HEK293T (cell line): ENCODE results near the gene KCTD14.

Experiments used
- ARNT ChIP-seq: fragments of 450-650 bp; IDR thresholded peaks from 2 replicates; pipeline ENCODE4 v1.6.1; 2017; ENCODE audit warnings: mild to moderate bottlenecking
- BHLHE40 ChIP-seq: fragments of 450-650 bp; IDR thresholded peaks from 2 replicates; pipeline ENCODE4 v1.6.1; 2016; ENCODE audit warnings: mild to moderate bottlenecking, moderate library complexity, borderline replicate concordance
- FOXA1 ChIP-seq: fragments of 450-650 bp; IDR thresholded peaks from 2 replicates; pipeline ENCODE4 v1.6.1; 2016; ENCODE audit warnings: mild to moderate bottlenecking
- FOXM1 ChIP-seq: fragments of 450-650 bp; IDR thresholded peaks from 2 replicates; pipeline ENCODE4 v1.6.1; 2017; ENCODE audit warnings: mild to moderate bottlenecking, borderline replicate concordance
- SP1 ChIP-seq: fragments of 450-650 bp; IDR thresholded peaks from 2 replicates; pipeline ENCODE4 v1.6.1; 2017
- TARDBP ChIP-seq: fragments of 450-650 bp; IDR thresholded peaks from 2 replicates; pipeline ENCODE4 v1.6.1; 2016
- ZNF384 ChIP-seq: fragments of 450-650 bp; IDR thresholded peaks from 2 replicates; pipeline ENCODE4 v1.6.1; 2016

- TF ChIP-seq ZNF384 (no peak), TARDBP (no peak), ARNT (no peak), FOXM1 (no peak), FOXA1 (no peak), BHLHE40 (no peak), SP1 (no peak)
These were observed 40.5 kb upstream of the KCTD14 start, which contains the start of gene THRSP for GRCh38 chr11:78063440-78064181.
